ENCODE data around the gene MIER2.
A peak's percentile ranks its signal among the peaks of the same experiment; 100 is the strongest.
"Not testable (repeated sequence)": the region's sequence is repeated elsewhere in the genome, so short reads cannot be mapped to it uniquely, and the experiment has no call there.

Gene MIER2

DNA sequence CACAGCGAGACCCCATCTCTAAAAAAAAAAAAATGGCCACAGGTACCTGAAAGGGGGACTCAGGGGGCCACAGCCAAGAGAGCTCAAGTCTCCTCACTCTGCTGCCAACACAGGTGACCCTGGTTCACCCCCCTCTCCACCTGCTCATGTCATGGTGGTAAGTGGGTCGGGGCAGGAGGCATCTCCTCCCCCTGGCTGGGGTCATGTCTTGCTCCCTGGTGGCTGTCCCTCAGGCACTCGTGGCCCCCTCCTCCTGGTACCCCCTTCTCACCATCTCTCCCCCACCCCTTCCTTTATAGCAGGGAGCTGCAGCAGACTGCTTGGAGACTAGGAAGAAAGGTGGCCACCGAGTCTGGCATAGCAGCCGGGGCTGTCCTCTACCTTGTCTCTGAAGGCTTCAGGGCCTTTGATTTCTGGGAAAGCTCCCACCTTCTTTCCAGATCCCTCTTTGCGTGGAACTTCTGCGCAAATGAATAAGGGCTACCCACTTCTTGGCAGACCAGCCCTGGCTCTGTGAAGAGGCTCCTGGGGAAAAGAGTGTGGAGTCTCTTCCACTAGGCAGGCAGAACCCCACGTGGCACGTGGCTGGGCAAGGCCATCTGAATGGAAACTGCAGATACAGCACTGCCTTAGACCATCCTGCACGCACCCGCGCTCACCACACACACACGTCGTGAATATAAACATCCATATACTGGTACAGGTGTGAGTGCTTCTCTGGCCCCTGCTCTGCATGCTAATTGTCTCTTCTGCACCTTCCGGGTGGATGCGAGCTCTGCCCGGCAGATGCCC is 20.1 kb upstream of the MIER2 start:
- H3K9me3 ChIP-seq (ENCODE audit: low read length): no peaks in the 10 kb centered on the region
- no peaks in the 10 kb centered on the region for H3K27me3 ChIP-seq (ENCODE audit: insufficient read depth, low read length)
- H3K4me3 ChIP-seq (ENCODE audit: low read length): no peak overlapping the region
- H2AFZ ChIP-seq (ENCODE audit: low read depth, low read length): no peak overlapping the region
- H3K4me1 ChIP-seq (ENCODE audit: insufficient read depth, low read length): no peaks in the 10 kb centered on the region
- H3K36me3 ChIP-seq (ENCODE audit: insufficient read depth, low read length): no peaks in the 10 kb centered on the region

DNA sequence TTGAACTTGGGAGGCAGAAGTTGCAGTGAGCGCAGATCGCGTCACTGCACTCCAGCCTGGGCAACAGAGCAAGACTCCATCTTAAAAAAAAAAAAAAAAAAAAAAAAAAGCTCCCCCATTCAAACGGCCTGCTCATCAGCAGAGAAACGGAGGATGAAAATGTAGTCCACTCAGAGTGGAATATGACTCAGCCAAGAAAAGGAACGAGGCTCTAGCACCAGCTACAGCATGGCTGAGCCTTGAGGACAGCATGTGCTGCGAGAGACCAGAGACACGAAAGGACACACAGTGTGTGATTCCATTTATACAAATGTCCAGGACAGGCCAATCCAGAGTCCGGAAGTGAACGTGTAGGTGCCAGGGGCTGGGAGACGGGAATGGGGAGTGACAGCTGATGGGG is 18.1 kb upstream of the MIER2 start:
- H2AFZ ChIP-seq (ENCODE audit: low read depth, low read length): no peak overlapping the region
- no peak overlapping the region for H3K4me3 ChIP-seq (ENCODE audit: low read length)
- H3K4me1 ChIP-seq (ENCODE audit: insufficient read depth, low read length): no peaks in the 10 kb centered on the region
- no peaks in the 10 kb centered on the region for H3K27me3 ChIP-seq (ENCODE audit: insufficient read depth, low read length)
- H3K36me3 ChIP-seq (ENCODE audit: insufficient read depth, low read length): no peaks in the 10 kb centered on the region
- no peaks in the 10 kb centered on the region for H3K9me3 ChIP-seq (ENCODE audit: low read length)

DNA sequence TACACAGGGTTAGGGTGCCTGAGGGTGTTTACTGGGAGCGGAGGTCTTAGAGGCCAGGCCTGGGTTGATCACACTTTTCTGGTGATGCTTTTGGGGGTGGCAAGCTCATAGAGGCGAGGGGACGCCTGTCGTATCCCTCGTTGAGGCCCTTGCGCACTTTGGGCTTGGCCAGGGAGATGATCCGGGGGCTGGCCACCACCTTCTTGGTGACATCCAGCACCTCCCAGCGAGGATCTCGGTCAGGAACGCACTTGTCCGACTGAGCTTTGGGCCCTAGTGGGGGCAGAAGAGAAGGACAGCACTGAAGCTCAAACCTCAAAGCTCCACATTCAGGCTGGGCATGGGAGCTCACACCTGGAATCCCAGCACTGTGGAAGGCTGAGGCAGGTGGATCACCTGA is 17.6 kb upstream of the MIER2 start:
- Histone ChIP-seq H3K9me3 (ENCODE audit: low read length) (no peaks in the 10 kb centered on the region), H3K36me3 (ENCODE audit: insufficient read depth, low read length) (no peaks in the 10 kb centered on the region), H3K27me3 (ENCODE audit: insufficient read depth, low read length) (no peaks in the 10 kb centered on the region), H3K4me3 (ENCODE audit: low read length) (no peak overlapping the region), H2AFZ (ENCODE audit: low read depth, low read length) (no peak overlapping the region), H3K4me1 (ENCODE audit: insufficient read depth, low read length) (no peaks in the 10 kb centered on the region)

DNA sequence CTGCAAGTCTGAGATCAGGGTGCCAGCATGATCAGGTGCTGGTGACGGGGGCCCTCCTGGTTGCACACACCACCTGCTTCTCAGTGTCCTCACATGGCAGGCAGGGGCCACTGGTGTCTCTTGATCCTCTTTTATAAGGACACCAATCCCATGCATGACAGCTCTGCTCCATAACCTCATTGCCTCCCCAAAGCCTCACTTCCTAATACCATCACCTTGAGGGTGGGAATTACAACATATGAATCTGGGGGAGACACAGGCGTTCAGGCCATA is 15.0 kb upstream of the MIER2 start:
- no peak overlapping the region for H2AFZ ChIP-seq (ENCODE audit: low read depth, low read length)
- H3K9me3 ChIP-seq (ENCODE audit: low read length): no peaks in the 10 kb centered on the region
- no peaks in the 10 kb centered on the region for H3K27me3 ChIP-seq (ENCODE audit: insufficient read depth, low read length)
- no peak overlapping the region for H3K4me3 ChIP-seq (ENCODE audit: low read length)
- no peaks in the 10 kb centered on the region for H3K4me1 ChIP-seq (ENCODE audit: insufficient read depth, low read length)
- no peaks in the 10 kb centered on the region for H3K36me3 ChIP-seq (ENCODE audit: insufficient read depth, low read length)

DNA sequence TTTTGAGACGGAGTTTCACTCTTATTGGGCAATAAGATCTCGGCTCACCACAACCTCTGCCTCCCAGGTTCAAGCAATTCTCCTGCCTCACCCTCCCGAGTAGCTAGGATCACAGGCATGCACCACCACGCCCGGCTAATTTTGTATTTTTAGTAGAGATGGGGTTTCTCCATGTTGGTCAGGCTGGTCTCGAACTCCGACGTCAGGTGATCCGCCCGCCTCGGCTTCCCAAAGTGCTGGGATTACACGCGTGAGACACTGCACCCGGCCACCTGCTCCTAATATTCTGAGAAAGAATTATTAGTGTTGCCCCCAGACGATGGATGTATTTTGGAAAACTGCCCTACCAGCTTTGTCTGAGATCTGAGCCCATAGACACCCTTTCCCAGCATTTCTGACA is 10.9 kb upstream of the MIER2 start:
- H3K4me3 ChIP-seq (ENCODE audit: low read length); H2AFZ ChIP-seq (ENCODE audit: low read depth, low read length); H3K4me1 ChIP-seq (ENCODE audit: insufficient read depth, low read length): not testable (repeated sequence)

DNA sequence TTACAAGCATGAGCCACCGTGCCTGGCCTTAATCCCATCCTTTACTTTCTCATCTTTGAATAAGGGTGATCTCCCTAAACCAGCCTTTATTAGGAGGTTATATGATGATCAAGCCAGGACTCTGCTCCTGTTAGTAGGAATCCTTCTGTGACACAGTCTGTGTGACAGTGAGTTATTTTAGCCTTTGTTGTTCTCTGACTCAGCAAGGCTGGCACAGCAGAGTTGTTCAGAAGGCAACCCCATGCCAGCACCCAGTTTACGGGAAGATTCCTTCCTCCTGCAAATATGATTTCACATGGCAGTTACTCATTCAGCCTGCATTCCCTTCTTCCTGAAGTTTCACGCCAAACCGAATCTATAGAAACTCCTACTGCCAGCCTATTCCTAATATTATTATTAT is 10.5 kb upstream of the MIER2 start:
- no peak overlapping the region for H3K4me3 ChIP-seq (ENCODE audit: low read length)
- H3K9me3 ChIP-seq (ENCODE audit: low read length): no peaks in the 10 kb centered on the region
- H2AFZ ChIP-seq (ENCODE audit: low read depth, low read length): no peak overlapping the region
- H3K36me3 ChIP-seq (ENCODE audit: insufficient read depth, low read length): no peaks in the 10 kb centered on the region
- H3K27me3 ChIP-seq (ENCODE audit: insufficient read depth, low read length): no peaks in the 10 kb centered on the region
- no peaks in the 10 kb centered on the region for H3K4me1 ChIP-seq (ENCODE audit: insufficient read depth, low read length)

More for the DNA sequence above, 10.9 kb upstream of the MIER2 start:
- H3K27me3 ChIP-seq (ENCODE audit: insufficient read depth, low read length); H3K9me3 ChIP-seq (ENCODE audit: low read length); H3K36me3 ChIP-seq (ENCODE audit: insufficient read depth, low read length): not testable (repeated sequence)

DNA sequence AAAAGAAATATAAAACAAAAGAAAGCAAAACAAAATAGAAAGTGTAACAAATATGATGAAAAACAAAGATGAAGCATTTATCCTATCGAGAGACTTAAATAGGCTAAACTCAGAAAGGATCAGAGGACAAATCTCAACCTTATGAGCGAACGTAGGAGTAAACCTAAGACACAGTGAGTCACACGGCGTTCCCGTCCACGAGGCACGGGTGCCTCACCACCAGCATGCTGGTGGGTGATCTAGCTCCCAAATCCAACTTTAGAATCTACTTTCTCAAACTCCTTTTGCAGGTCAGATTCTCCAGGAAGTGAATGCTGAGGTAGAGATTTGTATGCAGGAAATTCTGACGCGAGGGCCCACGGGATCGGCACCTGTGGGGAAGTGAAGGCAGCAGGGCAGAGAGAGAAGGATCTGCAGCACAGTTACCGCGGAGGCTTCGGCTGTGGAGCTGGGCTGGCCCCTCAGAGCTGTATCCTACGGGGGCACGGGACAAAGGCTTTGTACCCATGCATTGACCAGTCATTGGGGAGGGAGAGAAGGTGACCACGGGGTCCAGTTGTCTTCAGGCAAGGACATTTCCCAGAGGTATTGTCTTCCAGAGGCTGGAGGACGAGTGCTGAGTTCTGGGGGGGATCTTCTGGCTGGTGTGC is 7.5 kb upstream of the MIER2 start:
- H3K4me1 ChIP-seq (ENCODE audit: insufficient read depth, low read length): no peaks in the 10 kb centered on the region
- no peak overlapping the region for H2AFZ ChIP-seq (ENCODE audit: low read depth, low read length)
- H3K36me3 ChIP-seq (ENCODE audit: insufficient read depth, low read length): no peaks in the 10 kb centered on the region
- no peaks in the 10 kb centered on the region for H3K9me3 ChIP-seq (ENCODE audit: low read length)
- H3K27me3 ChIP-seq (ENCODE audit: insufficient read depth, low read length): no peaks in the 10 kb centered on the region
- no peak overlapping the region for H3K4me3 ChIP-seq (ENCODE audit: low read length)

DNA sequence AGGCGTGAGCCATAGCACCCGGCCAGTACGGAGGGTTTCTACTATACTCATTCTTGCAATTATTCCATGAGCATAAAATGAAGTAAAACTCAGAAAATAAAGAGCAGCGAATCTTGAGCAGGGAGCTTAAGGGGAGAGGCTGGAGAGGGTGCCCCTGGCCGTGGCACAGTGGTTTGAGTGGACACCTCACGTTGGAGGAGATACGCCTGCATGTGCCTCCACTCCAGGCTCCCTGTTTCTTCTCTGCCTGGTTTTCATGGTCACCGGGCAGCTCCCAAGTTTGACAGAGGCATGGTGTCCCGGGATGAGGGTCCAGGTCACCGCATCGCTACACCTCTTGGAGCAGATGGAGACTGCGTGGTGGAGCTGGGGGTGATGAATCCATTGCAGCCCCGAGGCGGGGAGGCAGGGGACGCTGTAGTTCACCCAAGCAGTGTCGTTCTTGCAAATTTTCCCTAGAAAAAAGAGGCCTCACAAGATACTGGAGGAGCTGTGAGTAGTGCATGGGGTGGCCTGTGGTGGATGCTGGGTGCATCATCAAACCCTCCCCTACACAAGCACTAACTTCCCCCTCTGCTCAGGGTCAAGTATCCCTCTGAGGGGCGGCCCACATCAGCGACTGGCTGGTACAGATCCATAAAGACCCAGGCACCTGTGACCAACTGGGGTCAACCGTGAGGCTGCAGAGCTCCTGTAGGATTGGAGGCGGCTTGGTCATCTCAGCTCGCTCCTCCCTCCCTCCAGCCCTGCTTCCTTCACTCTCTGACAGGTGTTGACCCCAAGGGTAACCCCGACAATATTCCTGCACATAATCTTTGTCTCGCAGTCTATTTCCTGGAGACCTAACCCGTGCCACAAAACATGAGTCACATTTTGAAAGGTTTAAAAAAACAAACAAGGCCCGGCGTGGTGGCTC is 3.6 kb upstream of the MIER2 start:
- H3K36me3 ChIP-seq (ENCODE audit: insufficient read depth, low read length): peaks cover 2% of the 10 kb centered on the region
- H3K9me3 ChIP-seq (ENCODE audit: low read length): peaks cover 3% of the 10 kb centered on the region
- no peak overlapping the region for H3K4me3 ChIP-seq (ENCODE audit: low read length)
- H3K27me3 ChIP-seq (ENCODE audit: insufficient read depth, low read length): no peaks in the 10 kb centered on the region
- H3K4me1 ChIP-seq (ENCODE audit: insufficient read depth, low read length): peaks cover 5% of the 10 kb centered on the region
- no peak overlapping the region for H2AFZ ChIP-seq (ENCODE audit: low read depth, low read length)

DNA sequence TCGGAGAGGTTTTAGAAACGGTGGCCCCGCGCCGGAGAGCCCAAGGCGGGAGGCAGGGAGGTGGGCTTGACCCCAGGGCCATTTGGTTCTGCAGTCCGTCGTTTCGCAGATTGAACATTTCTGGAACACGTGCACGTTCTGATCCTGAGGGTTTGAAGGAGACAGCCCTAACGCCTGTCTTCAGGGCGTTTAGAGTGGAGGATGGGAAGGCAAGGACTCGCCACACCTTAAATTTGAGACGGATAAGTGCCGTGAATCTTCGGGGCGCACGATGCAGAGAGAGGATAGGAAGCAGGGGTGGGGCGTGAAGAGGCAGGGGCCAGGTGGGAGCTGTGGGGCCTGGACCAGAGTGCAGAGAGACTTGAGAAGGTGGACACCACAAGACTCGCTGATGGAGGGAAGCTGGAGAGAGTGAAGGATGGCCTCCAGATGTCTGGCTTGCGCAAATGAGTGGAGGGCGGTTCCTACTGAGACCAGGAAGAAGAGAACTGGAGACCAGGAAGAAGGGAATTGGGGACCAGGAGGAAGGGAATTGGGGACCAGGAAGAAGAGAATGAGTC is 804 bp upstream of the MIER2 start:
- Histone ChIP-seq H3K4me1 (ENCODE audit: insufficient read depth, low read length) (peaks cover 14% of the 10 kb centered on the region), H3K36me3 (ENCODE audit: insufficient read depth, low read length) (peaks cover 16% of the 10 kb centered on the region), H3K9me3 (ENCODE audit: low read length) (peaks cover 6% of the 10 kb centered on the region), H3K4me3 (ENCODE audit: low read length) (no peak overlapping the region), H3K27me3 (ENCODE audit: insufficient read depth, low read length) (no peaks in the 10 kb centered on the region), H2AFZ (ENCODE audit: low read depth, low read length) (peak overlapping the region; percentile 44)

DNA sequence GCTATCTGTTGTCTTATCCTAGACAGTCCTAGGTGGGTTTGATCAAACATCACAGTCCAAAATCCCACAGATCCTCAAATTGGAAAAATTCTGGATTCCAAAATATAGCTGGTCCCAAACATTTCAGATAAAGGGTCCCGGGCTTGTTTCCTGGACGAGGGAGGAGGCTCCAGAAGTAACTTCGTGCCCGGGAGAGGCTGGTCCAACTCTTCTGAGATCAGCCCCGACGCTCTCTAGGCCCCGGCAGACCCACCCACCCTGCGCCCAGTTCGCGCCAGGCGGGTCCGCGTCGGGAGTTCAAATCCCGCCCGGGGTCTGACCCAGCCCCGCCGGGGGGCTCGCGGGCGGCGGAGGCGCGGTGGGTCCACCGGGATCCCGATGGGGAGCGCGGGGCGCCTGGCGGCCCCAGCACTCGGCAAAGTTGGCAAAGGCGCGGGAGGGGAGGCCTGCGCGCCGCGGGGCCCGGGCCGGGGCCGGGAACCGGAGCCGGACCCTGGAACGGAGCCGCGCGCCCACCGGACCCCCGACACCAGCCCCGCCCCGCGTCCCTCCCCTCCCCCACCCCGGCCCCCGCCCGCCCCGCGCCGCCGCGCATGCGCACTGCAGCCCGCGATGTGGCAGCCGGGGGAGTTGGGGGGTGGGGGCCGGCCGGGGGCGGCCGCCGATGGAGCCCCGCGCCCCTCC is 513 bp downstream of the MIER2 start:
- H3K36me3 ChIP-seq (ENCODE audit: insufficient read depth, low read length): peaks cover 24% of the 10 kb centered on the region
- peak overlapping the region; percentile 62 for H3K4me3 ChIP-seq (ENCODE audit: low read length)
- no peak overlapping the region for H2AFZ ChIP-seq (ENCODE audit: low read depth, low read length)
- H3K4me1 ChIP-seq (ENCODE audit: insufficient read depth, low read length): peaks cover 14% of the 10 kb centered on the region
- peaks cover 14% of the 10 kb centered on the region for H3K9me3 ChIP-seq (ENCODE audit: low read length)
- H3K27me3 ChIP-seq (ENCODE audit: insufficient read depth, low read length): no peaks in the 10 kb centered on the region

DNA sequence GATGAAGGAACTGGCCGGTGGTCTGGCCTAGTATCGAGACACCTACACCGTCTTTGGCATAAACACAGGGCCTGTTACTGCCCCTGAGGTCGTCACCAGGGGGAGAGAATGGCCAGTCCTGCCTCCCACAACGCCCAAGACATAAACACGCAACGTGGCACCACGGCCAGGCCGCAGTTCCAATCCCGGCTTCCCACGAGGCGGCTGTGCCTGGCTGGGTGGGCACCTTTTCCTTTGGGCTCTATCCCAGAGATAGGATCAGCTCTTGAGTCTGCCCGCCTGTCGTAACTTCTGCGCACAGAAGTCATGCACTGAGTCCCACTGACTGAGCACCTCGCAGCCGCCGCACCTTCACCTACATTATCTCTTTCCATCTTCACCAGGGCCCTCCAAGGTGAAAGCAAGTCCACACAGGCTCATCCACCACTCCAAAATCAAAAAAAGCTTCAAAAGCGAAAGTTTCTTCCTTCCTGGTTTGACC is 1.1 kb downstream of the MIER2 start:
- Histone ChIP-seq H3K4me3 (ENCODE audit: low read length) (peak overlapping the region; percentile 62), H3K36me3 (ENCODE audit: insufficient read depth, low read length) (peaks cover 24% of the 10 kb centered on the region)

DNA sequence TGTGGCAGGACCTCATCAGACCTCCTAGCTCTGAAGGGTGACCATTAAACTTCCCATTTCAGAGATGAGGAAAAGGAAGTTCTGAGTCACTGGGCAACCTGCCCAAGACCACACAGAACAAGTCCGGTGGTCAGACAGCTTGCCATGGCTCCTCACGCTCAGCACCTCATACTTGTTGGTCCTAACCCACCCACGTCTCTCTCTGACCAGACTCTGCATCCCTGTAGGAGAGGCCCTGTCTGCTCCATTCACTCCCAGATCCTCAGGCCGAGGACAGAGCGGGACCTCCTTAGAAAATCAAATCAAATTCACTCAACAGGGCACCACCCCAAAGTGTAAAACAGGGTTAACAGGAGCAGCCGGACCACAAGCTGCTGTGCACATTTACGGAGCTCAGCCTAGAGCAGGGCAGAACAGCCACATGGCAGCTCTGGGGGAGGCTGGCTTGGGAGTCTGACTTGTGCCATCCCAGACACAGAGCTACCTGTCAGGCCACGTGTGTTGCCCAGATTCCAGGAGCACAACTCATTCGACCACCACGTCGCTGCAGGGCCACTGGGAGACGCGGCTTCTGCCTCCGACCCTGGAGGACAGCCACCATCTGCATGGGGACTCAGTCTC is 1.7 kb downstream of the MIER2 start:
- H2AFZ ChIP-seq (ENCODE audit: low read depth, low read length): no peak overlapping the region
- H3K9me3 ChIP-seq (ENCODE audit: low read length): peaks cover 14% of the 10 kb centered on the region
- peak overlapping the region; percentile 62 for H3K4me3 ChIP-seq (ENCODE audit: low read length)
- H3K4me1 ChIP-seq (ENCODE audit: insufficient read depth, low read length): peaks cover 14% of the 10 kb centered on the region
- no peaks in the 10 kb centered on the region for H3K27me3 ChIP-seq (ENCODE audit: insufficient read depth, low read length)
- peaks cover 24% of the 10 kb centered on the region for H3K36me3 ChIP-seq (ENCODE audit: insufficient read depth, low read length)

More for the DNA sequence above, 1.1 kb downstream of the MIER2 start:
- Histone ChIP-seq H3K9me3 (ENCODE audit: low read length) (peaks cover 14% of the 10 kb centered on the region), H3K27me3 (ENCODE audit: insufficient read depth, low read length) (no peaks in the 10 kb centered on the region), H2AFZ (ENCODE audit: low read depth, low read length) (no peak overlapping the region), H3K4me1 (ENCODE audit: insufficient read depth, low read length) (peaks cover 14% of the 10 kb centered on the region)
